H1 (cell line): ENCODE data around the gene FAS. TPM values are rescaled to one million over a fixed set of nuclear protein-coding genes. Genes with fewer than 3 reads are reported as not detected.

Source experiments
- CTCF ChIA-PET: fragments of 300-600 bp; sonication (Branson Sonifier 250); formaldehyde crosslinking; loops from one replicate; lab custom pipeline; 2021; ENCODE audit not compliant: partially characterized antibody; lab: Charles Lee
- POLR2A ChIA-PET: fragments of 300-600 bp; sonication (Branson Sonifier 250); formaldehyde crosslinking; loops from one replicate; lab custom pipeline; 2021; ENCODE audit warnings: inconsistent platforms; ENCODE audit not compliant: partially characterized antibody; lab: Charles Lee
- DNase-seq, 2 experiments: peaks; one replicate each; pipeline versions ENCODE4 v3.0.0 to v3.0.0-alpha.2; 2010 to 2022; ENCODE audit warnings: low spot score in 2 of 2, low read depth in 1 of 2, mixed read lengths in 1 of 2
- FAIRE-seq: peaks from 2 replicates; lab custom pipeline; 2011; peaks lifted over from hg19 to GRCh38; lab: Jason Lieb, UNC
- H2AFZ ChIP-seq: 2 replicates; pipeline ENCODE4 v1.8.1; 2012; ENCODE audit warnings: low read length, inconsistent platforms
- H2AK5ac ChIP-seq: 2 replicates; pipeline ENCODE4 v1.6.1; 2013; ENCODE audit warnings: low read depth, low read length
- H2BK120ac ChIP-seq: replicated peaks from 2 replicates; pipeline ENCODE3; 2013; ENCODE audit warnings: low read depth, low read length, inconsistent platforms
- H2BK12ac ChIP-seq: 2 replicates; pipeline ENCODE4 v1.6.1; 2013; ENCODE audit warnings: low read depth, low read length
- H2BK15ac ChIP-seq: 2 replicates; pipeline ENCODE4 v1.6.1; 2013; ENCODE audit warnings: low read length
- H2BK20ac ChIP-seq: 2 replicates; pipeline ENCODE4 v1.6.1; 2013; ENCODE audit warnings: low read length
- H2BK5ac ChIP-seq: 2 replicates; pipeline ENCODE4 v1.6.1; 2013; ENCODE audit warnings: low read depth, low read length
- H3K14ac ChIP-seq: 2 replicates; pipeline ENCODE4 v1.6.1; 2013; ENCODE audit warnings: inconsistent platforms; ENCODE audit not compliant: insufficient read length
- H3K18ac ChIP-seq: 2 replicates; pipeline ENCODE4 v1.6.1; 2013; ENCODE audit warnings: low read length; ENCODE audit errors: extremely low read depth
- H3K23ac ChIP-seq: 2 replicates; pipeline ENCODE4 v1.6.1; 2013; ENCODE audit warnings: inconsistent platforms; ENCODE audit not compliant: insufficient read length
- H3K23me2 ChIP-seq: 2 replicates; pipeline ENCODE4 v1.6.1; 2013; ENCODE audit warnings: low read depth, low read length
- H3K27ac ChIP-seq: 2 replicates; pipeline ENCODE4 v1.6.1; 2011; ENCODE audit warnings: low read depth, low read length, inconsistent platforms
- H3K27me3 ChIP-seq, 4 experiments: replicated peaks in 1 of 4; 1 replicate in 1 of 4; 2 replicates in 3 of 4; pipeline versions ENCODE4 v1.6.1 to v1.8.1; 2011 to 2013; ENCODE audit warnings: low read length in 3 of 4, mild to moderate bottlenecking in 3 of 4, inconsistent platforms in 2 of 4, mixed read lengths in 2 of 4, moderate library complexity in 1 of 4; ENCODE audit not compliant: control insufficient read depth in 3 of 4, insufficient read depth in 3 of 4; ENCODE audit errors: extremely low read depth in 1 of 4
- H3K36me3 ChIP-seq, 4 experiments: 2 replicates each; pipeline versions ENCODE4 v1.6.1 to v1.8.1; 2011 to 2013; ENCODE audit warnings: mild to moderate bottlenecking in 4 of 4, low read length in 3 of 4, moderate library complexity in 2 of 4, control low read depth in 1 of 4, inconsistent platforms in 1 of 4; ENCODE audit not compliant: insufficient read depth in 4 of 4, control insufficient read depth in 2 of 4
- H3K4ac ChIP-seq: replicated peaks from 2 replicates; pipeline ENCODE3; 2013; ENCODE audit warnings: low read length, low read depth, mixed read lengths, inconsistent platforms; ENCODE audit not compliant: insufficient read length
- H3K4me1 ChIP-seq, 4 experiments: replicated peaks in 1 of 4; 1 replicate in 1 of 4; 2 replicates in 3 of 4; pipeline versions ENCODE4 v1.6.1 to v1.8.1; 2011 to 2013; ENCODE audit warnings: low read length in 3 of 4, inconsistent platforms in 2 of 4, mixed read lengths in 1 of 4; ENCODE audit not compliant: insufficient read depth in 4 of 4, control insufficient read depth in 3 of 4
- H3K4me2 ChIP-seq, 2 experiments: 2 replicates each; pipeline versions ENCODE4 v1.6.1 to v1.8.1; 2011 to 2013; ENCODE audit warnings: low read depth in 2 of 2, low read length in 2 of 2, control low read depth in 1 of 2, inconsistent platforms in 1 of 2, mild to moderate bottlenecking in 1 of 2; ENCODE audit not compliant: insufficient read depth in 1 of 2
- H3K4me3 ChIP-seq, 4 experiments: fragments of 200-600, 300-600 bp in 1 of 4; sonication (generic), shearing (Covaris generic), sonication (Bioruptor Twin) in 1 of 4; 2 replicates each; pipeline versions ENCODE4 v1.5.1 to v1.8.1; 2011 to 2016; ENCODE audit warnings: low read length in 4 of 4, low read depth in 3 of 4, control low read depth in 2 of 4, inconsistent platforms in 2 of 4, mild to moderate bottlenecking in 2 of 4, mixed read lengths in 1 of 4, moderate library complexity in 1 of 4; ENCODE audit not compliant: insufficient read depth in 2 of 4; ENCODE audit errors: extremely low read depth in 1 of 4
- H3K56ac ChIP-seq: replicated peaks from 2 replicates; pipeline ENCODE3; 2013; ENCODE audit warnings: low read depth, mild to moderate bottlenecking, mixed read lengths, low read length, inconsistent platforms; ENCODE audit not compliant: insufficient read length
- H3K79me1 ChIP-seq: 2 replicates; pipeline ENCODE4 v1.6.1; 2013; ENCODE audit warnings: low read depth, low read length, control low read depth
- H3K79me2 ChIP-seq, 2 experiments: 2 replicates each; pipeline versions ENCODE4 v1.6.1 to v1.8.1; 2012 to 2013; ENCODE audit warnings: low read length in 2 of 2, mild to moderate bottlenecking in 2 of 2, inconsistent platforms in 1 of 2; ENCODE audit not compliant: insufficient read depth in 2 of 2, control insufficient read depth in 1 of 2
- H3K9ac ChIP-seq, 4 experiments: replicated peaks in 1 of 4; 1 replicate in 1 of 4; 2 replicates in 3 of 4; pipeline versions ENCODE4 v1.6.1 to v1.8.1; 2011 to 2013; ENCODE audit warnings: low read depth in 3 of 4, low read length in 3 of 4, control low read depth in 2 of 4, mild to moderate bottlenecking in 2 of 4, moderate library complexity in 2 of 4, inconsistent platforms in 1 of 4; ENCODE audit errors: extremely low read depth in 1 of 4
- H3K9me3 ChIP-seq, 2 experiments: 2 replicates each; pipeline versions ENCODE4 v1.6.1 to v1.8.1; 2012 to 2013; ENCODE audit warnings: mild to moderate bottlenecking in 2 of 2, moderate library complexity in 2 of 2, control low read depth in 1 of 2, inconsistent platforms in 1 of 2, low read depth in 1 of 2, low read length in 1 of 2, mixed read lengths in 1 of 2; ENCODE audit not compliant: insufficient read depth in 2 of 2
- H4K20me1 ChIP-seq, 2 experiments: replicated peaks in 1 of 2; 2 replicates each; pipeline versions ENCODE3 to v1.8.1; 2011 to 2013; ENCODE audit warnings: inconsistent platforms in 2 of 2, low read length in 2 of 2, mild to moderate bottlenecking in 1 of 2; ENCODE audit not compliant: insufficient read depth in 2 of 2, control insufficient read depth in 1 of 2
- H4K5ac ChIP-seq: 2 replicates; pipeline ENCODE4 v1.6.1; 2013; ENCODE audit warnings: low read length, low read depth, mixed read lengths, inconsistent platforms; ENCODE audit not compliant: insufficient read length
- H4K8ac ChIP-seq: 2 replicates; pipeline ENCODE4 v1.8.0; 2013; ENCODE audit warnings: mild to moderate bottlenecking, moderate library complexity, low read length, inconsistent platforms; ENCODE audit not compliant: insufficient read depth; ENCODE audit errors: extremely low read depth
- H4K91ac ChIP-seq: replicated peaks from 2 replicates; pipeline ENCODE3; 2013; ENCODE audit warnings: low read length, mixed read lengths, inconsistent platforms; ENCODE audit not compliant: insufficient read length
- ATF3 ChIP-seq: IDR thresholded peaks from 2 replicates; pipeline ENCODE4 v1.6.1; 2011; ENCODE audit warnings: low read depth, mild to moderate bottlenecking, low read length; ENCODE audit not compliant: insufficient read depth
- CREB1 ChIP-seq: IDR thresholded peaks from 2 replicates; pipeline ENCODE4 v1.6.1; 2012; ENCODE audit warnings: inconsistent platforms
- GABPA ChIP-seq: IDR thresholded peaks from 2 replicates; pipeline ENCODE4 v1.6.1; 2011; ENCODE audit warnings: mild to moderate bottlenecking, low read length, moderate library complexity, borderline replicate concordance; ENCODE audit not compliant: insufficient read depth
- SRF ChIP-seq: IDR thresholded peaks from 2 replicates; pipeline ENCODE4 v1.6.1; 2011; ENCODE audit warnings: mild to moderate bottlenecking, low read depth, low read length, moderate library complexity
- TAF7 ChIP-seq: optimal IDR thresholded peaks from 2 replicates; pipeline ENCODE3; 2011; ENCODE audit warnings: low read depth, mild to moderate bottlenecking, inconsistent platforms, low read length, moderate library complexity, borderline replicate concordance
- WGBS, 2 experiments: shearing (Covaris generic) in 1 of 2; methylation state at CpG; one replicate each; pipeline versions ENCODE4 v1.1.6 to v1.1.7; 2013 to 2015; ENCODE audit warnings: low lambda C conversion rate in 2 of 2, mixed read lengths in 2 of 2, inconsistent platforms in 1 of 2, low coverage in 1 of 2, missing lambda C conversion rate in 1 of 2; ENCODE audit not compliant: insufficient replicate concordance in 2 of 2, insufficient coverage in 1 of 2, insufficient read length in 1 of 2; ENCODE audit errors: extremely low coverage in 1 of 2, missing lambda C conversion rate in 1 of 2; 5-methylcytosine and 5-hydroxymethylcytosine counted together
- polyA plus RNA-seq, 7 experiments: library from polyadenylated mRNA; depleted of rRNA in 3 of 7; stranded (reverse) in 5 of 7; unstranded in 2 of 7; fragments of >200 nt in 5 of 7; fragments of 200-250 nt in 2 of 7; gene quantifications; 1 replicate in 5 of 7; 2 replicates in 1 of 7; 4 replicates in 1 of 7; pipeline versions ENCODE4 v1.2.1 to v1.2.3, GENCODE V29; 2011 to 2013; ENCODE audit warnings: missing spikeins in 2 of 7, mixed read lengths in 2 of 7
- total RNA-seq: library from RNA; stranded (reverse); fragmentation: NEBNext Ultra II Directional; extraction: Animal tissue kit (Norgen Biotek cat#: 25700); gene quantifications from 2 replicates; pipeline ENCODE4 v1.2.1, GENCODE V29; 2021

FAS gene
- total and polyA plus RNA-seq, 2 of the 8 experiments (the other 6 are each of a cell fraction or from before 2014, with no cell fraction given), result 4.0 to 6.7 TPM

GRCh38 chr10:88964869-88965415 is 25.7 kb upstream of the FAS start:
- H4K91ac ChIP-seq, result no peak overlapping the region
- no peak overlapping the region for H3K4me3 ChIP-seq
- CTCF ChIA-PET, result interaction anchor here (1.2 to 1.6 kb wide), 2 partner anchors 22 to 130 kb away, joined by 4 to 6 read pairs; no protein-coding TSS in a partner anchor
- no peak overlapping the region for H3K56ac ChIP-seq
- DNase-seq (no peak), FAIRE-seq (no peak)
- 87% methylated on average over 3 of the region's 3 CpGs; no CpG with 5 or more reads in 1 of the 2 experiments for WGBS, 2 experiments
- H3K23ac ChIP-seq, result no peak overlapping the region
- no peak overlapping the region for H2BK120ac ChIP-seq
- no peaks in the 10 kb centered on the region for H4K20me1 ChIP-seq
- H3K4ac ChIP-seq, result no peak overlapping the region
- no peak overlapping the region for H3K27ac ChIP-seq
- H2BK20ac ChIP-seq, result no peak overlapping the region
- no peaks in the 10 kb centered on the region for H3K4me1 ChIP-seq
- H2AFZ ChIP-seq, result no peak overlapping the region
- no peak overlapping the region for H3K9ac ChIP-seq
- H3K4me2 ChIP-seq, result no peak overlapping the region
- H2BK5ac ChIP-seq, result no peak overlapping the region
- H3K27me3 ChIP-seq, result no peaks in the 10 kb centered on the region
- no peaks in the 10 kb centered on the region for H3K79me2 ChIP-seq
- POLR2A ChIA-PET, result no interaction called here
- no peak overlapping the region for H2BK12ac ChIP-seq
- H4K5ac ChIP-seq, result no peak overlapping the region
- H3K18ac ChIP-seq, result no peak overlapping the region
- no peak overlapping the region for H2BK15ac ChIP-seq
- H3K23me2 ChIP-seq, result no peaks in the 10 kb centered on the region
- no peaks in the 10 kb centered on the region for H3K79me1 ChIP-seq
- no peak overlapping the region for H4K8ac ChIP-seq
- H3K14ac ChIP-seq, result no peak overlapping the region
- H2AK5ac ChIP-seq, result no peak overlapping the region
- H3K36me3 ChIP-seq, result no peaks in the 10 kb centered on the region
- TF ChIP-seq GABPA (no peak), CREB1 (no peak), TAF7 (no peak), SRF (no peak), ATF3 (no peak)
- no peaks in the 10 kb centered on the region for H3K9me3 ChIP-seq
